Measurements from ENCODE around the gene PRL.

Gene PRL

GRCh38 chr6:22295145-22295544, 1.7 kb downstream of the PRL start:
- H3K4me1 ChIP-seq (ENCODE audit: control insufficient read depth, insufficient read depth, low read length) = peaks cover 2% of the 10 kb centered on the region; the same call in 1 of the 2 replicates
- H3K4me3 ChIP-seq (ENCODE audit: low read depth, low read length) = no peak overlapping the region
- no peaks in the 10 kb centered on the region for H3K36me3 ChIP-seq (ENCODE audit: control insufficient read depth, insufficient read depth, low read length)
- no peak overlapping the region for H3K27ac ChIP-seq (ENCODE audit: low read depth, low read length)
- no peaks in the 10 kb centered on the region for H3K9me3 ChIP-seq (ENCODE audit: control insufficient read depth, insufficient read depth, low read depth, low read length)
- no peaks in the 10 kb centered on the region for H3K27me3 ChIP-seq (ENCODE audit: control insufficient read depth, insufficient read depth, low read length)
- H3K9ac ChIP-seq (ENCODE audit: low read length) = no peak overlapping the region

GRCh38 chr6:22294301-22294700, 2.5 kb downstream of the PRL start:
- no peaks in the 10 kb centered on the region for H3K36me3 ChIP-seq (ENCODE audit: control insufficient read depth, insufficient read depth, low read length)
- H3K9me3 ChIP-seq (ENCODE audit: control insufficient read depth, insufficient read depth, low read depth, low read length) = no peaks in the 10 kb centered on the region
- no peak overlapping the region for H3K27ac ChIP-seq (ENCODE audit: low read depth, low read length)
- H3K4me1 ChIP-seq (ENCODE audit: control insufficient read depth, insufficient read depth, low read length) = peaks cover 5% of the 10 kb centered on the region; the same call in 1 of the 2 replicates
- no peak overlapping the region for H3K4me3 ChIP-seq (ENCODE audit: low read depth, low read length)
- no peak overlapping the region for H3K9ac ChIP-seq (ENCODE audit: low read length)
- H3K27me3 ChIP-seq (ENCODE audit: control insufficient read depth, insufficient read depth, low read length) = no peaks in the 10 kb centered on the region

GRCh38 chr6:22290045-22290444, 6.8 kb downstream of the PRL start:
- no peak overlapping the region for H3K4me3 ChIP-seq (ENCODE audit: low read depth, low read length)
- no peaks in the 10 kb centered on the region for H3K36me3 ChIP-seq (ENCODE audit: control insufficient read depth, insufficient read depth, low read length)
- H3K27me3 ChIP-seq (ENCODE audit: control insufficient read depth, insufficient read depth, low read length) = no peaks in the 10 kb centered on the region
- no peaks in the 10 kb centered on the region for H3K9me3 ChIP-seq (ENCODE audit: control insufficient read depth, insufficient read depth, low read depth, low read length)
- H3K27ac ChIP-seq (ENCODE audit: low read depth, low read length) = no peak overlapping the region
- peaks cover 5% of the 10 kb centered on the region; the same call in 1 of the 2 replicates for H3K4me1 ChIP-seq (ENCODE audit: control insufficient read depth, insufficient read depth, low read length)
- no peak overlapping the region for H3K9ac ChIP-seq (ENCODE audit: low read length)

GRCh38 chr6:22288721-22289120, 8.1 kb downstream of the PRL start:
- no peaks in the 10 kb centered on the region for H3K36me3 ChIP-seq (ENCODE audit: control insufficient read depth, insufficient read depth, low read length)
- no peak overlapping the region for H3K27ac ChIP-seq (ENCODE audit: low read depth, low read length)
- peaks cover 5% of the 10 kb centered on the region; the same call in 1 of the 2 replicates for H3K4me1 ChIP-seq (ENCODE audit: control insufficient read depth, insufficient read depth, low read length)
- no peaks in the 10 kb centered on the region for H3K9me3 ChIP-seq (ENCODE audit: control insufficient read depth, insufficient read depth, low read depth, low read length)
- no peak overlapping the region for H3K4me3 ChIP-seq (ENCODE audit: low read depth, low read length)
- no peak overlapping the region for H3K9ac ChIP-seq (ENCODE audit: low read length)
- no peaks in the 10 kb centered on the region for H3K27me3 ChIP-seq (ENCODE audit: control insufficient read depth, insufficient read depth, low read length)

GRCh38 chr6:22284666-22285065, 12.2 kb downstream of the PRL start:
- H3K27ac ChIP-seq (ENCODE audit: low read depth, low read length) = no peak overlapping the region
- peaks cover 3% of the 10 kb centered on the region; the same call in 1 of the 2 replicates for H3K4me1 ChIP-seq (ENCODE audit: control insufficient read depth, insufficient read depth, low read length)
- no peaks in the 10 kb centered on the region for H3K36me3 ChIP-seq (ENCODE audit: control insufficient read depth, insufficient read depth, low read length)
- H3K4me3 ChIP-seq (ENCODE audit: low read depth, low read length) = no peak overlapping the region
- no peaks in the 10 kb centered on the region for H3K27me3 ChIP-seq (ENCODE audit: control insufficient read depth, insufficient read depth, low read length)
- no peak overlapping the region for H3K9ac ChIP-seq (ENCODE audit: low read length)
- H3K9me3 ChIP-seq (ENCODE audit: control insufficient read depth, insufficient read depth, low read depth, low read length) = no peaks in the 10 kb centered on the region

- Histone ChIP-seq H3K9me3 (ENCODE audit: control insufficient read depth, insufficient read depth, low read depth, low read length) (no peaks in the 10 kb centered on the region), H3K36me3 (ENCODE audit: control insufficient read depth, insufficient read depth, low read length) (no peaks in the 10 kb centered on the region), H3K27ac (ENCODE audit: low read depth, low read length) (no peak overlapping the region), H3K27me3 (ENCODE audit: control insufficient read depth, insufficient read depth, low read length) (no peaks in the 10 kb centered on the region), H3K9ac (ENCODE audit: low read length) (no peak overlapping the region), H3K4me1 (ENCODE audit: control insufficient read depth, insufficient read depth, low read length) (no peaks in the 10 kb centered on the region), H3K4me3 (ENCODE audit: low read depth, low read length) (no peak overlapping the region)
Measured at GRCh38 chr6:22281341-22282085, 15.3 kb downstream of the PRL start.

- Histone ChIP-seq H3K27ac (ENCODE audit: low read depth, low read length) (no peak overlapping the region), H3K36me3 (ENCODE audit: control insufficient read depth, insufficient read depth, low read length) (no peaks in the 10 kb centered on the region), H3K9ac (ENCODE audit: low read length) (no peak overlapping the region), H3K9me3 (ENCODE audit: control insufficient read depth, insufficient read depth, low read depth, low read length) (peaks cover 4% of the 10 kb centered on the region; the same call in 1 of the 2 replicates), H3K27me3 (ENCODE audit: control insufficient read depth, insufficient read depth, low read length) (no peaks in the 10 kb centered on the region), H3K4me1 (ENCODE audit: control insufficient read depth, insufficient read depth, low read length) (no peaks in the 10 kb centered on the region), H3K4me3 (ENCODE audit: low read depth, low read length) (no peak overlapping the region)
Measured at GRCh38 chr6:22279427-22279826, 17.4 kb downstream of the PRL start.

DNA sequence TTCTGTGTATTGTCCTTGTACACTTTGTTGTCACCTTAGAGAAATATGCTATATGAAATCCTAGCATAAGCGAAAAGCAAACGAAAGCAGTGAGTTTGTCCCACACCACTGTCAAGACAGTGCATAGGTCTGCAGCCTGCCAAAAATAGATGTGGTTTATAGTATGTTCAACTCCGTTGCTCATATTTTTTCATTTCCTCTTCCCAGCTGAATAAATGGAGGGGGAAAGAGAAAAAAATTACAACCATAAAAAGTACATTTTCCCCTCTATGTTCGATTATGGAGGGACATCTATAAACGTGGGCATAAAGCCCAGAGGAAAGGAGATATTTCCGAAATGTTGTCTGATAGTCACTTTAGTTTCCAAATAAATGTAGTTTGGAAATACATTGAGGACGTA, 25.8 kb downstream of the PRL start:
- H3K9me3 ChIP-seq (ENCODE audit: control insufficient read depth, insufficient read depth, low read depth, low read length) = peaks cover 1% of the 10 kb centered on the region; the same call in 1 of the 2 replicates
- H3K27me3 ChIP-seq (ENCODE audit: control insufficient read depth, insufficient read depth, low read length) = no peaks in the 10 kb centered on the region
- no peak overlapping the region for H3K4me3 ChIP-seq (ENCODE audit: low read depth, low read length)
- H3K9ac ChIP-seq (ENCODE audit: low read length) = no peak overlapping the region
- H3K27ac ChIP-seq (ENCODE audit: low read depth, low read length) = no peak overlapping the region
- H3K36me3 ChIP-seq (ENCODE audit: control insufficient read depth, insufficient read depth, low read length) = no peaks in the 10 kb centered on the region
- no peaks in the 10 kb centered on the region for H3K4me1 ChIP-seq (ENCODE audit: control insufficient read depth, insufficient read depth, low read length)

- Histone ChIP-seq H3K27me3 (ENCODE audit: control insufficient read depth, insufficient read depth, low read length) (no peaks in the 10 kb centered on the region), H3K4me3 (ENCODE audit: low read depth, low read length) (no peak overlapping the region), H3K27ac (ENCODE audit: low read depth, low read length) (no peak overlapping the region), H3K4me1 (ENCODE audit: control insufficient read depth, insufficient read depth, low read length) (no peaks in the 10 kb centered on the region), H3K9me3 (ENCODE audit: control insufficient read depth, insufficient read depth, low read depth, low read length) (no peaks in the 10 kb centered on the region), H3K36me3 (ENCODE audit: control insufficient read depth, insufficient read depth, low read length) (no peaks in the 10 kb centered on the region), H3K9ac (ENCODE audit: low read length) (no peak overlapping the region)
Measured at GRCh38 chr6:22263748-22264147, 33.1 kb downstream of the PRL start.

DNA sequence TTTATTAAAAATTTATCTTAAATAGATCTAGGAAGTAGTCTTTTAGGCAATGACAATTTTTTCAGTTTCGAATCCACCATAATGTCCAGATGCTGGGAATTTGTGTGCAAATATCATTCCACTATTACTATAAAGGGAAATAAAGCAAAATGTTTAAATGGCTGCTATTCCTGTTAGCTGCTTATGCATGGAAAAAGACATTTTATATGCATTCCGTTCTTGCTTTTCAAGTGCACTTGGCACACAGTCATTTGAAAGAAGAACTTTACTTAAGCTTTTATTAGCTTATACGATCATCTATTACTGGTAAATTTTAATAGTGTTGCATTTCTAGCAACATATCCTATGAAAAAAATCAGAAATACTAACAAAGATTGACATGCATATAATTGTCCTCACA, 42.0 kb downstream of the PRL start:
- H3K9ac ChIP-seq (ENCODE audit: low read length) = no peak overlapping the region
- no peaks in the 10 kb centered on the region for H3K27me3 ChIP-seq (ENCODE audit: control insufficient read depth, insufficient read depth, low read length)
- H3K4me3 ChIP-seq (ENCODE audit: low read depth, low read length) = no peak overlapping the region
- H3K9me3 ChIP-seq (ENCODE audit: control insufficient read depth, insufficient read depth, low read depth, low read length) = no peaks in the 10 kb centered on the region
- no peaks in the 10 kb centered on the region for H3K36me3 ChIP-seq (ENCODE audit: control insufficient read depth, insufficient read depth, low read length)
- H3K27ac ChIP-seq (ENCODE audit: low read depth, low read length) = no peak overlapping the region
- peaks cover 15% of the 10 kb centered on the region for H3K4me1 ChIP-seq (ENCODE audit: control insufficient read depth, insufficient read depth, low read length)

DNA sequence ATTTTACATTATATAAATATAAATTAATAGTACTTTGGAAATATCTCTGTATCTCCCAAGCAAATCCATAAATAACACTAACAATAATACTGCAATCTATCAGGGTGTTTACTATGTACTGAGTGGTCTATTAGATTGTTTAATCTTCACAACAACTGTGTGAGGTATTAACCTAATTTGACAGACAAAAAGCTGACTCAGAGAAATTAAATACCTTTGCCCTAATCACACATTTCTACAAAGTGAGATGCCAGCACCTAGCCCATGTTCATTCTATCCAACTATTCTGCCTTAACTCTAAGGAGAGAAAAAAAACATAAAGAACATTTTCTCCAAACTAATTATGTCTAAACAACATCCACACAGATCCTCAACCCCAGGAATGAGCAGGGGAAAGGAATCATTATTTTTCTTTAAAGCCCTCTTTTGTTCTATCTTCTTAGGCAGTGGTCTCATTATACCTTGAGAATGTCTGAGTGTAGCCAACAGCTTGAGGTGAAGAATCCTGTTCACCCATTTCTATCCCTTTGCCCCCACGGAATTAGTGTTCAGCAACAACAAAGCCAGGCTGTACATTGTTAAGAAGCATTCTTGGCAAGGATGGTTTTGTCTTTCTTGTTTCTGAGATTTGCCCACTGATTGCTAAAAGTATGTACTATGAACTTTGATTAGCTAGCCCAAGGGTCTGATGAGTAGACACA, 42.7 kb downstream of the PRL start:
- Histone ChIP-seq H3K9me3 (ENCODE audit: control insufficient read depth, insufficient read depth, low read depth, low read length) (no peaks in the 10 kb centered on the region), H3K9ac (ENCODE audit: low read length) (no peak overlapping the region), H3K4me1 (ENCODE audit: control insufficient read depth, insufficient read depth, low read length) (peaks cover 22% of the 10 kb centered on the region), H3K4me3 (ENCODE audit: low read depth, low read length) (no peak overlapping the region), H3K27me3 (ENCODE audit: control insufficient read depth, insufficient read depth, low read length) (no peaks in the 10 kb centered on the region), H3K36me3 (ENCODE audit: control insufficient read depth, insufficient read depth, low read length) (no peaks in the 10 kb centered on the region), H3K27ac (ENCODE audit: low read depth, low read length) (no peak overlapping the region)

All from HUES6 (cell line).